Psoas muscle (tissue), 8 donors: ENCODE results near the gene GDF2. TPM values are rescaled to one million over a fixed set of nuclear protein-coding genes. Genes with fewer than 3 reads are reported as not detected.

Experiments used
- ATAC-seq, 4 donors: fragments of 200-7000 bp; cut with Tn5 transposase; one replicate each; pipeline ENCODE4 v1.9.1; 2020; ENCODE audit warnings: moderate library complexity in 3 of 4, mild to moderate bottlenecking in 2 of 4
- DNase-seq, 2 donors: peaks; one replicate each; pipeline ENCODE4 v3.0.0-alpha.2; 2020
- H3K27ac ChIP-seq: fragments of 200-600 bp; one replicate; pipeline ENCODE4 v1.8.0; 2022
- H3K27me3 ChIP-seq, 3 donors: fragments of 200-600 bp in 1 of 3; one replicate each; pipeline versions ENCODE4 v1.6.1 to v1.8.0; 2013 to 2022; ENCODE audit warnings: low read length in 2 of 3, mild to moderate bottlenecking in 2 of 3, moderate library complexity in 1 of 3; ENCODE audit not compliant: insufficient read depth in 3 of 3
- H3K36me3 ChIP-seq, 2 donors: fragments of 200-600 bp in 1 of 2; one replicate each; pipeline versions ENCODE4 v1.6.1 to v1.8.0; 2013 to 2022; ENCODE audit warnings: low read depth in 1 of 2, mild to moderate bottlenecking in 1 of 2, moderate library complexity in 1 of 2; ENCODE audit not compliant: insufficient read depth in 1 of 2
- H3K4me1 ChIP-seq: fragments of 200-600 bp; one replicate; pipeline ENCODE4 v1.8.0; 2022
- H3K4me3 ChIP-seq: fragments of 200-600 bp; one replicate; pipeline ENCODE4 v1.8.0; 2022; ENCODE audit warnings: mild to moderate bottlenecking
- H3K9me3 ChIP-seq: fragments of 200-600 bp; one replicate; pipeline ENCODE4 v1.8.0; 2022
- CTCF ChIP-seq: fragments of 200-600 bp; IDR thresholded peaks from one replicate; pipeline ENCODE4 v1.8.0; 2022; ENCODE audit warnings: antibody characterized with exemption
- WGBS, 3 donors: extraction: QIAGEN DNeasy Blood & Tissue Kit; methylation state at CpG; one replicate each; pipeline versions ENCODE4 v1.1.6 to v1.1.7; 2013; 5-methylcytosine and 5-hydroxymethylcytosine counted together
- intact Hi-C, 2 donors: fragments of 100-400 bp; cut with DNase I; formaldehyde crosslinking; loops; one replicate each; pipeline versions ENCODE4 v1.11.0 to v1.14.2; 2022
- polyA plus RNA-seq, 3 donors: library from polyadenylated mRNA; stranded (reverse); fragments of 200-250 nt; gene quantifications; one replicate each; pipeline ENCODE4 v1.2.3, GENCODE V29; 2013
- total RNA-seq, 4 donors: library from RNA; stranded (reverse); fragmentation: NEBNext Ultra II Directional in 2 of 4; extraction: Animal tissue kit (Norgen Biotek cat#: 25700) in 2 of 4; gene quantifications; one replicate each; pipeline versions ENCODE4 v1.2.1 to v1.2.4, GENCODE V29; 2021 to 2023
- donor health status: healthy with polysubstance abuse.
- donor health status: DM: no; HTN: no; CAD: no; lungs with moderate emphysema.
- donor health status: Bipolar disorder and iron deficiency.
- donor health status: healthy.
- donor health status: DM: yes; HTN: yes; CAD: no.
- donor health status: DM: no; HTN: no; CAD: no.
- donor health status: DM: no; HTN: no; CAD: no.
- donor health status: DM: yes; HTN: yes; CAD: no.

The GDF2 gene
- total and polyA plus RNA-seq, 7 donors, result not detected

GRCh38 chr10:47339759-47340607 is 17.7 kb downstream of the GDF2 start:
- H3K27me3 ChIP-seq, result peaks cover 0 to 3% (median 2%) of the 10 kb centered on the region in 3 donors
- intact Hi-C loops, result no loop called here
- TF ChIP-seq CTCF, result no peak
- WGBS, 3 donors, result 77 to 80% (median 79%) methylated on average over 15 of the region's 15 CpGs
- no peak overlapping the region for H3K27ac ChIP-seq
- H3K4me1 ChIP-seq, result no peaks in the 10 kb centered on the region
- DNase-seq (peak in 1 of 2 donors; percentile 11), ATAC-seq (no peak)
- no peak overlapping the region for H3K4me3 ChIP-seq
- H3K36me3 ChIP-seq, result no peaks in the 10 kb centered on the region
- no peaks in the 10 kb centered on the region for H3K9me3 ChIP-seq

DNA sequence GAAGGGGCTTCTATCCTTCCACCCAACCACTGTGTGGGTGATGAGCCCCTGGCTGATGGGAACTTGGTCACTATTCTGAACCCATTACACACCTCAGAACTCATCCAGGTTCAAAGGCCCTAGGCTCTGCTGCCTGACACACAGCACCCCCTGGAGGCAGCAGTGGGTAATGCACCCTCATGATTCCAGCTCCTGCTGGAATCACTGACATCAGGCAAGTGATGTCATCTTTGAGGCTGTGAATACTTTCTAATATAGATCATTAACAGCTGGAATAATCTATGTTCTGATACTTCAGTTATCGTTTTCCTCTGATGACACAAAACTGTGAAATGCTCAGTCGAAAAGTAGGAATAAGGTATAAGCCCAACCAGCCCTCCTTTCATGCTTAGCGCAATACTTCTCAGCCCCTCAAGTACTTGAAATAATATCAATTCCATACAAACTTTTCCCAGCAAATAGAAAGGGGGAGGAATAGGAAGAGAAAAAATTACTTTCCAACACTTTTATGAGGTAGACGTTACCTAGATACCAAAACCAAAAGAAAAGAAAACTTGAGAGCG is 18.4 kb downstream of the GDF2 start:
- Histone ChIP-seq H3K4me1 (no peaks in the 10 kb centered on the region), H3K36me3 (no peaks in the 10 kb centered on the region), H3K27me3 (peaks cover 0 to 3% (median 2%) of the 10 kb centered on the region in 3 donors), H3K9me3 (no peaks in the 10 kb centered on the region), H3K4me3 (no peak overlapping the region), H3K27ac (no peak overlapping the region)
- ATAC-seq (peak in 3 of 4 donors; percentile 55 to 75 (median 65)), DNase-seq (peak; percentile 48 to 70)
- WGBS, 3 donors, result 63 to 68% (median 67%) methylated on average over 5 of the region's 5 CpGs
- TF ChIP-seq CTCF, result peak; percentile 87
- intact Hi-C loops, result no loop called here

- Histone ChIP-seq H3K27me3 (no peaks in the 10 kb centered on the region), H3K4me1 (no peaks in the 10 kb centered on the region), H3K36me3 (no peaks in the 10 kb centered on the region), H3K9me3 (no peaks in the 10 kb centered on the region), H3K27ac (no peak overlapping the region), H3K4me3 (no peak overlapping the region)
- intact Hi-C loops, result no loop called here
- no peak for ATAC-seq
- WGBS, 3 donors, result 83 to 84% (median 84%) methylated on average over 13 of the region's 13 CpGs
- DNase-seq, result peak in 1 of 2 donors; percentile 9
- TF ChIP-seq CTCF, result no peak
Measured at GRCh38 chr10:47344996-47345870, 23.0 kb downstream of the GDF2 start.

- no peaks in the 10 kb centered on the region for H3K27me3 ChIP-seq
- H3K36me3 ChIP-seq, result no peaks in the 10 kb centered on the region
- no peak for TF ChIP-seq CTCF
- no peak overlapping the region for H3K27ac ChIP-seq
- ATAC-seq, result no peak
- no peaks in the 10 kb centered on the region for H3K4me1 ChIP-seq
- WGBS, 3 donors, result 70 to 74% (median 72%) methylated on average over 13 of the region's 13 CpGs
- peak in 1 of 2 donors; percentile 19 for DNase-seq
- intact Hi-C loops, result no loop called here
- H3K9me3 ChIP-seq, result no peaks in the 10 kb centered on the region
- no peak overlapping the region for H3K4me3 ChIP-seq
Measured at GRCh38 chr10:47346581-47347302, 24.5 kb downstream of the GDF2 start.
